CD14-positive monocyte (primary cell): ENCODE measurements around the gene NAA35. TPM values are rescaled to one million over a fixed set of nuclear protein-coding genes. Genes with fewer than 3 reads are reported as not detected.
"Not testable (repeated sequence)": the region's sequence is repeated elsewhere in the genome, so short reads cannot be mapped to it uniquely, and the experiment has no call there.

Experiments used
- DNase-seq, 3 donors: peaks; one replicate each; pipeline ENCODE4 v3.0.0-alpha.2; 2011 to 2022
- H2AFZ ChIP-seq: 2 replicates; pipeline ENCODE4 v1.6.0; 2012; ENCODE audit warnings: mild to moderate bottlenecking, low read depth, low read length, inconsistent platforms; ENCODE audit not compliant: insufficient read depth, poor library complexity, severe bottlenecking
- H3K27ac ChIP-seq, 2 donors: 1 replicate in 1 of 2; 2 replicates in 1 of 2; pipeline ENCODE4 v1.5.1; 2012 to 2013; ENCODE audit warnings: low read length in 2 of 2, control low read depth in 1 of 2, inconsistent platforms in 1 of 2, low read depth in 1 of 2, mild to moderate bottlenecking in 1 of 2
- H3K27me3 ChIP-seq, 2 donors: one replicate each; pipeline versions ENCODE4 v1.6.0 to v1.6.1; 2011 to 2013; ENCODE audit warnings: low read length in 2 of 2; ENCODE audit not compliant: control insufficient read depth in 2 of 2, insufficient read depth in 2 of 2
- H3K36me3 ChIP-seq, 2 donors: replicated peaks in 1 of 2; 1 replicate in 1 of 2; 2 replicates in 1 of 2; pipeline versions ENCODE4 v1.5.1 to v1.6.1; 2012 to 2013; ENCODE audit warnings: low read length in 2 of 2, control low read depth in 1 of 2, inconsistent platforms in 1 of 2, mild to moderate bottlenecking in 1 of 2; ENCODE audit not compliant: insufficient read depth in 2 of 2, control insufficient read depth in 1 of 2
- H3K4me1 ChIP-seq, 2 donors: 1 replicate in 1 of 2; 2 replicates in 1 of 2; pipeline versions ENCODE4 v1.5.1 to v1.6.1; 2012 to 2013; ENCODE audit warnings: low read length in 2 of 2, control low read depth in 1 of 2, inconsistent platforms in 1 of 2, mild to moderate bottlenecking in 1 of 2, moderate library complexity in 1 of 2; ENCODE audit not compliant: insufficient read depth in 2 of 2, control insufficient read depth in 1 of 2
- H3K4me2 ChIP-seq: replicated peaks from 2 replicates; pipeline ENCODE3; 2012; ENCODE audit warnings: low read length, moderate library complexity, mild to moderate bottlenecking; ENCODE audit not compliant: poor library complexity, severe bottlenecking; ENCODE audit errors: extremely low read depth
- H3K4me3 ChIP-seq, 3 experiments: fragments of 200-600 bp in 1 of 3; sonication (generic) in 1 of 3; replicated peaks in 1 of 3; 1 replicate in 2 of 3; 2 replicates in 1 of 3; pipeline ENCODE4 v1.5.1; 2011 to 2013; ENCODE audit warnings: low read length in 3 of 3, mild to moderate bottlenecking in 3 of 3, control low read depth in 2 of 3, low read depth in 2 of 3, inconsistent platforms in 1 of 3, moderate library complexity in 1 of 3
- H3K79me2 ChIP-seq: 2 replicates; pipeline ENCODE4 v1.6.0; 2012; ENCODE audit warnings: mild to moderate bottlenecking, control low read depth, inconsistent platforms, low read length, moderate library complexity; ENCODE audit not compliant: insufficient read depth
- H3K9ac ChIP-seq: 2 replicates; pipeline ENCODE4 v1.6.0; 2017; ENCODE audit warnings: low read length, mild to moderate bottlenecking; ENCODE audit not compliant: insufficient read depth, poor library complexity, severe bottlenecking
- H3K9me3 ChIP-seq, 2 donors: replicated peaks in 1 of 2; 1 replicate in 1 of 2; 2 replicates in 1 of 2; pipeline versions ENCODE4 v1.5.1 to v1.6.1; 2012 to 2013; ENCODE audit warnings: low read length in 2 of 2, control low read depth in 1 of 2; ENCODE audit not compliant: control insufficient read depth in 1 of 2, insufficient read depth in 1 of 2
- H4K20me1 ChIP-seq: 2 replicates; pipeline ENCODE4 v1.6.0; 2012; ENCODE audit warnings: mild to moderate bottlenecking, low read length, control low read depth, moderate library complexity; ENCODE audit not compliant: insufficient read depth
- H3K27ac Mint-ChIP-seq, 7 donors: one replicate each; pipeline ENCODE4 v1.8.0; 2020; ENCODE audit warnings: mild to moderate bottlenecking in 7 of 7, mixed read lengths in 7 of 7, moderate library complexity in 6 of 7, inconsistent platforms in 2 of 7
- H3K27me3 Mint-ChIP-seq, 3 donors: one replicate each; pipeline ENCODE4 v1.8.0; 2021 to 2022; ENCODE audit warnings: low read depth in 3 of 3, mild to moderate bottlenecking in 3 of 3, mixed read lengths in 3 of 3, moderate library complexity in 3 of 3, inconsistent platforms in 1 of 3
- H3K36me3 Mint-ChIP-seq, 2 donors: one replicate each; pipeline ENCODE4 v1.8.0; 2020; ENCODE audit warnings: mixed read lengths in 2 of 2, inconsistent platforms in 1 of 2, mild to moderate bottlenecking in 1 of 2
- H3K4me1 Mint-ChIP-seq: one replicate; pipeline ENCODE4 v1.8.0; 2020; ENCODE audit warnings: mild to moderate bottlenecking, mixed read lengths
- H3K4me3 Mint-ChIP-seq, 2 donors: one replicate each; pipeline ENCODE4 v1.8.0; 2020; ENCODE audit warnings: mild to moderate bottlenecking in 2 of 2, mixed read lengths in 2 of 2, moderate library complexity in 1 of 2
- H3K9me3 Mint-ChIP-seq, 7 donors: one replicate each; pipeline ENCODE4 v1.8.0; 2020 to 2022; ENCODE audit warnings: mixed read lengths in 7 of 7, mild to moderate bottlenecking in 6 of 7, moderate library complexity in 6 of 7, inconsistent platforms in 2 of 7
- CTCF ChIP-seq: fragments of 200-600 bp; IDR thresholded peaks from one replicate; pipeline ENCODE4 v1.8.0; 2022; ENCODE audit warnings: antibody characterized with exemption, mild to moderate bottlenecking
- WGBS: methylation state at CpG from one replicate; pipeline ENCODE4 v1.1.5; 2013; ENCODE audit warnings: missing lambda C conversion rate; ENCODE audit not compliant: insufficient coverage; 5-methylcytosine and 5-hydroxymethylcytosine counted together
- intact Hi-C, 2 donors: fragments of 100-400 bp; cut with micrococcal nuclease; formaldehyde crosslinking; loops; one replicate each; pipeline versions ENCODE4 v1.15.0 to v1.15.1; 2023
- polyA plus RNA-seq, 3 donors: library from polyadenylated mRNA; depleted of rRNA in 1 of 3; unstranded in 2 of 3; stranded (reverse) in 1 of 3; fragments of 300-500 nt in 2 of 3; fragments of >200 nt in 1 of 3; fragmentation: Illumina TruSeq in 2 of 3; gene quantifications; 1 replicate in 2 of 3; 2 replicates in 1 of 3; pipeline ENCODE4 v1.2.3, GENCODE V29; 2012 to 2021

Gene NAA35
- polyA plus RNA-seq, 3 donors, result 4.4 to 8.7 (median 5.6) TPM

- Mint-ChIP-seq H3K27ac (peak overlapping the region in 1 of 7 donors; percentile 17), H3K4me3 (no peak overlapping the region), H3K9me3 (no peaks in the 10 kb centered on the region), H3K27me3 (no peaks in the 10 kb centered on the region), H3K36me3 (peaks cover 51 to 78% of the 10 kb centered on the region in 2 donors), H3K4me1 (peaks cover 8% of the 10 kb centered on the region)
- DNase-seq, result no peak
- Histone ChIP-seq H3K4me1 (no peaks in the 10 kb centered on the region), H3K27ac (peak overlapping the region in 1 of 2 donors; percentile 8), H3K36me3 (peaks cover 26 to 92% of the 10 kb centered on the region in 2 donors), H3K27me3 (no peaks in the 10 kb centered on the region), H3K9ac (no peak overlapping the region), H2AFZ (no peak overlapping the region), H3K4me2 (no peak overlapping the region), H3K4me3 (no peak overlapping the region), H4K20me1 (no peaks in the 10 kb centered on the region), H3K9me3 (no peaks in the 10 kb centered on the region), H3K79me2 (no peaks in the 10 kb centered on the region)
- no peak for TF ChIP-seq CTCF
- intact Hi-C loops, result no loop called here
These were observed 30.8 kb downstream of the NAA35 start for GRCh38 chr9:85971731-85972130.

DNA sequence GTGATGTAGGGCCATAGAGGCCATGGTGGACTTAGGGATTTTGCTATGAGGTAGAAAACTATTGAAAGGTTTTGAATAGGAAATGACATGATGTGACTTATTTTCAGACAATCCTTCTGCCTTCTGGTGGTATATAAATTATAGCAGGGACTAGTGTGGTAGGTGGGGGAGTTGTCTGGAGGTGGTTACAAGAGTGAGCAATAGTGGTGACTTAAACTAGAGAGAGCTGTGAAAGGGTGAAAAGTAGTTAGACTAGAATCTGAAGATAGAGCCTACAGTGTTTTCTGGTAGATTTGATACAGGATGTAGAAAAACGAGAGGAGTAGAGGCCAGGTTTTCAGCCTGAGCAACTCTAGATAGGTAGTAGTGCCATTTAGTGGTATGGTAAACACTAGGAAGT is 32.3 kb downstream of the NAA35 start:
- Histone ChIP-seq H3K79me2 (no peaks in the 10 kb centered on the region), H3K27me3 (no peaks in the 10 kb centered on the region), H4K20me1 (no peaks in the 10 kb centered on the region), H3K36me3 (peaks cover 41 to 92% of the 10 kb centered on the region in 2 donors), H3K27ac (no peak overlapping the region), H3K9me3 (no peaks in the 10 kb centered on the region), H2AFZ (no peak overlapping the region), H3K4me3 (no peak overlapping the region), H3K4me1 (no peaks in the 10 kb centered on the region), H3K9ac (no peak overlapping the region), H3K4me2 (no peak overlapping the region)
- Mint-ChIP-seq H3K4me3 (no peak overlapping the region), H3K4me1 (peaks cover 8% of the 10 kb centered on the region), H3K36me3 (peaks cover 54 to 77% of the 10 kb centered on the region in 2 donors), H3K27me3 (no peaks in the 10 kb centered on the region), H3K27ac (peak overlapping the region in 1 of 7 donors; percentile 13), H3K9me3 (no peaks in the 10 kb centered on the region)
- 88% methylated on average over 1 of the region's 1 CpG for WGBS
- intact Hi-C loops, result no loop called here
- no peak for DNase-seq
- no peak for TF ChIP-seq CTCF

DNA sequence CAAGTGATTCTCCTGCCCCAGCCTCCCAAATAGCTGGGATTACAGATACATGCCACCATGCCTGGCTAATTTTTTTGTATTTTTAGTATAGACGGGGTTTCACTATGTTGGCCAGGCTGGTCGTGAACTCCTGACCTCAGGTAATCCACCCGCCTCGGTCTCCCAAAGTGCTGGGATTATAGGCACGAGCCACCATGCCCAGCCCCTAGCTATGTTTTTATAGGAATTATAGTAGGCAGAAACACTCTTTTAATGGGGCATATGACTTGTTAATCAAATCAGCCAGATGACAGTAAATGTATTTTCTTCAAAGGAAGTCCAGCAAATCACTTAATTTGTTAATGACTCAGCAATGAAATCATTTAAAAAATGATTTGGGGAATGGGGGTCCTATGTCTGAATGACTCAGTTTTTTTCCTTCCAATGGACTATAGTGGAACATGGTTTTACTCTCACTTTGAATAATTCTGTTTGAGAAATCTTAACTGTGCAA is 33.2 kb downstream of the NAA35 start:
- H2AFZ ChIP-seq, H3K4me2 ChIP-seq, intact Hi-C loops, H3K27ac ChIP-seq, H3K79me2 ChIP-seq, H3K4me3 ChIP-seq, H3K4me1 Mint-ChIP-seq, H3K27me3 Mint-ChIP-seq, DNase-seq, H3K4me1 ChIP-seq, H3K9me3 Mint-ChIP-seq, H3K4me3 Mint-ChIP-seq, H3K27me3 ChIP-seq, H3K9me3 ChIP-seq, H3K9ac ChIP-seq, H4K20me1 ChIP-seq: not testable (repeated sequence)
- no CpG with 5 or more reads among the region's 5 CpGs for WGBS
- peak overlapping the region in 1 of 7 donors; percentile 56 for H3K27ac Mint-ChIP-seq
- peaks cover 49 to 92% of the 10 kb centered on the region in 2 donors for H3K36me3 ChIP-seq
- H3K36me3 Mint-ChIP-seq, result peaks cover 55 to 77% of the 10 kb centered on the region in 2 donors
